Nephron progenitor cell (in vitro differentiated cells): ENCODE measurements around the gene PNPLA1.
A peak's percentile ranks its signal among the peaks of the same experiment; 100 is the strongest.

Source experiments
- DNase-seq: peaks from one replicate; pipeline ENCODE4 v3.0.0; 2021
- H3K27ac Mint-ChIP-seq: 2 replicates; pipeline ENCODE4 v1.8.0; 2021; ENCODE audit warnings: mild to moderate bottlenecking, moderate library complexity, mixed read lengths
- H3K27me3 Mint-ChIP-seq: 2 replicates; pipeline ENCODE4 v1.8.0; 2021; ENCODE audit warnings: mild to moderate bottlenecking, low read depth, mixed read lengths; ENCODE audit not compliant: poor library complexity
- H3K36me3 Mint-ChIP-seq: 2 replicates; pipeline ENCODE4 v1.8.0; 2021; ENCODE audit warnings: low read depth, mixed read lengths
- H3K4me1 Mint-ChIP-seq: 2 replicates; pipeline ENCODE4 v1.8.0; 2021; ENCODE audit warnings: mixed read lengths
- H3K4me3 Mint-ChIP-seq: 2 replicates; pipeline ENCODE4 v1.8.0; 2021; ENCODE audit warnings: mild to moderate bottlenecking, moderate library complexity, mixed read lengths
- H3K9me3 Mint-ChIP-seq: 2 replicates; pipeline ENCODE4 v1.8.0; 2021; ENCODE audit warnings: mild to moderate bottlenecking, moderate library complexity, mixed read lengths
- CTCF ChIP-seq: fragments of 200-600 bp; sonication (generic); IDR thresholded peaks from 2 replicates; pipeline ENCODE4 v1.5.0; 2021; ENCODE audit warnings: antibody characterized with exemption

PNPLA1 gene

GRCh38 chr6:36283608-36284007 lies 13.7 kb downstream of the PNPLA1 start:
- Mint-ChIP-seq H3K9me3 (no peaks in the 10 kb centered on the region), H3K4me1 (no peaks in the 10 kb centered on the region), H3K27ac (no peak overlapping the region), H3K4me3 (no peak overlapping the region), H3K36me3 (no peaks in the 10 kb centered on the region), H3K27me3 (peaks cover 82% of the 10 kb centered on the region)
- no peak for DNase-seq
- TF ChIP-seq CTCF: no peak

- Mint-ChIP-seq H3K27ac (no peak overlapping the region), H3K4me3 (no peak overlapping the region), H3K36me3 (no peaks in the 10 kb centered on the region), H3K27me3 (peaks cover 86% of the 10 kb centered on the region), H3K4me1 (no peaks in the 10 kb centered on the region), H3K9me3 (no peaks in the 10 kb centered on the region)
- DNase-seq: no peak
- TF ChIP-seq CTCF: no peak
These were observed 14.5 kb downstream of the PNPLA1 start for GRCh38 chr6:36284359-36284758.

DNA sequence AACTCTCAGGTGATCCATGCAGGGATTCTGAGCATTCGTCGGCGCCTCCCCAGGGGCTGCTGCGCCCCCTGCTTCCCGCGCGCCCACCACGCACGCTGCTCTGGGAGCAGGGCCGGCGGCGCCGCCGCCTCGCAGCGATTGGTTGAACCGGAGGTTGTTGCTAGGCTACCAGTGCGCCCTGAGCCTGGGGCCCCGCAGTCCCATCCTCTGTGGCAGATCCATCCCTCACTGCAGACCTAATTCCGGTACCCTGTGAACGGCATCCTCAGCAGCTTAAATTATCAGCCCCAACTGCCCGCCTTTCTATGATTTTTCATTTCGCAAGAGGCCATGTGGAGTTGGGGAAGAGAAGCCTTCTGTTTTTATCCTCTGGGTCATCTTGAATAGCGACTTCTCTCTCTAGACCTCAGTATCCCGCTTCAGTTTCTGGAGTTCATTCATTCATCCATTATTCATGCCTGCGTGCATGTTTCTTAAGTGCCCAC lies 15.4 kb downstream of the PNPLA1 start:
- Mint-ChIP-seq H3K27ac (no peak overlapping the region), H3K4me3 (no peak overlapping the region), H3K9me3 (no peaks in the 10 kb centered on the region), H3K27me3 (peaks cover 81% of the 10 kb centered on the region), H3K36me3 (no peaks in the 10 kb centered on the region), H3K4me1 (no peaks in the 10 kb centered on the region)
- DNase-seq: peak; percentile 61
- no peak for TF ChIP-seq CTCF

GRCh38 chr6:36285797-36286196 lies 15.9 kb downstream of the PNPLA1 start:
- H3K4me1 Mint-ChIP-seq: no peaks in the 10 kb centered on the region
- DNase-seq: no peak

DNA sequence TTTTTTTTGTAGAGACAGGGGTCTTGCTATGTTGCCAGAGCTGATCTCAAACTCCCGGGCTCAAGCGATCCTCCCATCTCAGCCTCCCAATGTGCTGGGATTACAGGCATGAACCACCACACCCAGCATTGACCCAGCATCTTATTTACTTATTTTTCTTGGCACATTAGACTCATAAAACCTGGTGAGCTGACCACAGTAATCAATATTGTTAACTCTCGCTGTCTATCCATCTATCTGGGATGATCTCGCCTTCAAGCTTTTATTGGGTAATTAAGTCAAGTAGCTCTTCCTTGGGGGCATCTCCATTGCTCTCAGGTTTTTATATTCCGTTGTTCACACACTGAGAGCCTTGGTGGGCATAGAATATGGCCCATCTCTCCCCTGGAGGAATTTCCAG lies 17.0 kb downstream of the PNPLA1 start:
- Mint-ChIP-seq H3K4me1 (peaks cover 5% of the 10 kb centered on the region), H3K27me3 (peaks cover 72% of the 10 kb centered on the region), H3K4me3 (no peak overlapping the region), H3K36me3 (no peaks in the 10 kb centered on the region), H3K27ac (no peak overlapping the region), H3K9me3 (no peaks in the 10 kb centered on the region)
- no peak for DNase-seq
- no peak for TF ChIP-seq CTCF

More at GRCh38 chr6:36285797-36286196, 15.9 kb downstream of the PNPLA1 start:
- H3K4me3 Mint-ChIP-seq: no peak overlapping the region
- no peak overlapping the region for H3K27ac Mint-ChIP-seq
- no peak for TF ChIP-seq CTCF
- H3K27me3 Mint-ChIP-seq: peaks cover 79% of the 10 kb centered on the region
- no peaks in the 10 kb centered on the region for H3K36me3 Mint-ChIP-seq
- no peaks in the 10 kb centered on the region for H3K9me3 Mint-ChIP-seq

GRCh38 chr6:36289281-36289878 lies 19.5 kb downstream of the PNPLA1 start:
- H3K27me3 Mint-ChIP-seq: peaks cover 49% of the 10 kb centered on the region

More at GRCh38 chr6:36289281-36289878, 19.5 kb downstream of the PNPLA1 start:
- Mint-ChIP-seq H3K36me3 (no peaks in the 10 kb centered on the region), H3K4me1 (peaks cover 5% of the 10 kb centered on the region), H3K4me3 (no peak overlapping the region), H3K9me3 (no peaks in the 10 kb centered on the region), H3K27ac (no peak overlapping the region)
- no peak for DNase-seq
- no peak for TF ChIP-seq CTCF
